Pancreas (tissue), 10 donors: ENCODE measurements around the gene SETBP1. TPM values are rescaled to one million over a fixed set of nuclear protein-coding genes. Genes with fewer than 3 reads are reported as not detected.

Source experiments
- ATAC-seq, 4 donors: fragments of 200-7000 bp; cut with Tn5 transposase; one replicate each; pipeline versions ENCODE4 v1.8.0 to v1.9.1; 2020; ENCODE audit warnings: mild to moderate bottlenecking in 4 of 4, moderate library complexity in 4 of 4
- DNase-seq, 6 donors: peaks; one replicate each; pipeline ENCODE4 v3.0.0-alpha.2; 2020
- FAIRE-seq: peaks from 2 replicates; lab custom pipeline; 2012; peaks lifted over from hg19 to GRCh38; lab: Jason Lieb, UNC
- H3K27ac ChIP-seq, 4 donors: fragments of 200-600 bp; sonication (generic); 1 replicate in 3 of 4; 2 replicates in 1 of 4; pipeline versions ENCODE4 v1.5.0 to v1.8.0; 2020
- H3K27me3 ChIP-seq, 4 donors: fragments of 200-600 bp; one replicate each; pipeline ENCODE4 v1.8.0; 2021
- H3K36me3 ChIP-seq, 3 donors: fragments of 200-600 bp; sonication (generic) in 1 of 3; one replicate each; pipeline versions ENCODE4 v1.5.0 to v1.8.0; 2020 to 2021
- H3K4me1 ChIP-seq, 3 donors: fragments of 200-600 bp; one replicate each; pipeline ENCODE4 v1.8.0; 2021
- H3K4me3 ChIP-seq, 4 donors: fragments of 200-600 bp; sonication (generic) in 2 of 4; one replicate each; pipeline versions ENCODE4 v1.5.0 to v1.8.0; 2020 to 2021
- H3K9me3 ChIP-seq, 4 donors: fragments of 200-600 bp; one replicate each; pipeline ENCODE4 v1.8.0; 2021
- CTCF ChIP-seq, 4 donors: fragments of 200-600 bp; sonication (generic) in 3 of 4; IDR thresholded peaks; one replicate each; pipeline versions ENCODE4 v1.5.0 to v1.8.0; 2021; ENCODE audit warnings: antibody characterized with exemption in 4 of 4
- WGBS, 2 donors: extraction: QIAGEN DNeasy Blood & Tissue Kit; methylation state at CpG; one replicate each; pipeline ENCODE4 v1.1.7; 2013; 5-methylcytosine and 5-hydroxymethylcytosine counted together
- intact Hi-C, 3 donors: fragments of 100-400 bp; cut with DNase I; formaldehyde crosslinking; loops; one replicate each; pipeline versions ENCODE4 v1.11.1 to v1.14.2; 2022
- polyA plus RNA-seq, 2 donors: library from polyadenylated mRNA; stranded (reverse); fragments of 200-250 nt; gene quantifications; one replicate each; pipeline ENCODE4 v1.2.3, GENCODE V29; 2013
- total RNA-seq, 6 donors: library from RNA; stranded (reverse); fragmentation: NEBNext Ultra II Directional in 4 of 6; extraction: Animal tissue kit (Norgen Biotek cat#: 25700) in 4 of 6; gene quantifications; one replicate each; pipeline versions ENCODE4 v1.2.1 to v1.2.4, GENCODE V29; 2021 to 2023
- donor health status: healthy with polysubstance abuse.
- donor health status: DM: no; HTN: no; CAD: no; lungs with moderate emphysema.
- donor health status: DM: no; HTN: no; CAD: no.
- donor health status: control.
- donor health status: control.
- donor health status: Bipolar disorder and iron deficiency.
- donor health status: DM: yes; HTN: yes; CAD: no.
- donor health status: DM: no; HTN: no; CAD: no.
- donor health status: DM: no; HTN: no; CAD: no.
- donor health status: DM: yes; HTN: yes; CAD: no.

Gene SETBP1
- total and polyA plus RNA-seq, 8 donors, result 3.9 to 24.0 (median 18.1) TPM

- Histone ChIP-seq H3K4me3 (no peak overlapping the region), H3K9me3 (no peaks in the 10 kb centered on the region), H3K27me3 (no peaks in the 10 kb centered on the region), H3K36me3 (peaks cover 0 to 5% (median 0%) of the 10 kb centered on the region in 3 donors), H3K27ac (no peak overlapping the region), H3K4me1 (peaks cover 0 to 9% (median 9%) of the 10 kb centered on the region in 3 donors)
- no peak for TF ChIP-seq CTCF (IDR thresholded peaks at IDR 0.05)
- DNase-seq (no peak), ATAC-seq (peak in 1 of 4 donors; percentile 37), FAIRE-seq (no peak)
- intact Hi-C loops, result no loop called here
- WGBS, 2 donors, result 61% methylated on average over 2 of the region's 2 CpGs
Observed at GRCh38 chr18:44957461-44957860, 276.8 kb downstream of the SETBP1 start.

- intact Hi-C loops, result no loop called here
- no peak for TF ChIP-seq CTCF (IDR thresholded peaks at IDR 0.05)
- no peaks in the 10 kb centered on the region for H3K36me3 ChIP-seq
- ATAC-seq, result no peak
- 98 to 99% methylated on average over 1 of the region's 1 CpG for WGBS, 2 donors
- H3K9me3 ChIP-seq, result no peaks in the 10 kb centered on the region
- no peaks in the 10 kb centered on the region for H3K27me3 ChIP-seq
- H3K4me3 ChIP-seq, result no peak overlapping the region
- no peak for DNase-seq
- no peak for FAIRE-seq
- H3K4me1 ChIP-seq, result peaks cover 0 to 9% (median 9%) of the 10 kb centered on the region in 3 donors
- no peak overlapping the region for H3K27ac ChIP-seq
Observed at GRCh38 chr18:44958040-44958439, 277.4 kb downstream of the SETBP1 start.

GRCh38 chr18:44958455-44958854 is 277.8 kb downstream of the SETBP1 start:
- intact Hi-C loops, result no loop called here
- no peaks in the 10 kb centered on the region for H3K36me3 ChIP-seq
- H3K4me3 ChIP-seq, result no peak overlapping the region
- FAIRE-seq, result no peak
- H3K27me3 ChIP-seq, result no peaks in the 10 kb centered on the region
- no peaks in the 10 kb centered on the region for H3K9me3 ChIP-seq
- no peak for TF ChIP-seq CTCF (IDR thresholded peaks at IDR 0.05)
- ATAC-seq, result peak in 1 of 4 donors; percentile 54
- H3K4me1 ChIP-seq, result peaks cover 0 to 9% (median 9%) of the 10 kb centered on the region in 3 donors
- H3K27ac ChIP-seq, result no peak overlapping the region
- no peak for DNase-seq

GRCh38 chr18:44959013-44959412 is 278.3 kb downstream of the SETBP1 start:
- FAIRE-seq (no peak), DNase-seq (no peak), ATAC-seq (peak in 2 of 4 donors; percentile 32 to 37)
- TF ChIP-seq CTCF (IDR thresholded peaks at IDR 0.05), result no peak
- H3K4me1 ChIP-seq, result peaks cover 0 to 9% (median 9%) of the 10 kb centered on the region in 3 donors
- no peaks in the 10 kb centered on the region for H3K36me3 ChIP-seq
- H3K9me3 ChIP-seq, result no peaks in the 10 kb centered on the region
- no peaks in the 10 kb centered on the region for H3K27me3 ChIP-seq
- 41 to 46% methylated on average over 2 of the region's 2 CpGs for WGBS, 2 donors
- H3K4me3 ChIP-seq, result no peak overlapping the region
- no peak overlapping the region for H3K27ac ChIP-seq
- intact Hi-C loops, result no loop called here

GRCh38 chr18:44960580-44960979 is 279.9 kb downstream of the SETBP1 start:
- Histone ChIP-seq H3K36me3 (no peaks in the 10 kb centered on the region), H3K9me3 (no peaks in the 10 kb centered on the region), H3K27me3 (no peaks in the 10 kb centered on the region), H3K4me1 (peaks cover 0 to 9% (median 9%) of the 10 kb centered on the region in 3 donors), H3K27ac (no peak overlapping the region), H3K4me3 (no peak overlapping the region)
- WGBS, 2 donors, result 88 to 91% methylated on average over 2 of the region's 2 CpGs
- FAIRE-seq, result no peak
- ATAC-seq, result no peak
- DNase-seq, result no peak
- intact Hi-C loops, result no loop called here
- no peak for TF ChIP-seq CTCF (IDR thresholded peaks at IDR 0.05)
